GM12892 (cell line): ENCODE data around the gene LOXHD1.

Source experiments
- DNase-seq: peaks from one replicate; pipeline ENCODE4 v3.0.0; 2011; ENCODE audit not compliant: insufficient read length
- FAIRE-seq: peaks from 2 replicates; lab custom pipeline; 2011; peaks lifted over from hg19 to GRCh38; lab: Jason Lieb, UNC
- POLR2A ChIP-seq: IDR thresholded peaks from 2 replicates; pipeline ENCODE4 v1.6.1; 2011; ENCODE audit warnings: low read depth, low read length, control low read depth
- POLR2AphosphoS5 ChIP-seq: IDR thresholded peaks from 2 replicates; pipeline ENCODE4 v1.6.1; 2011; ENCODE audit warnings: low read depth, low read length, control low read depth
- TAF1 ChIP-seq: IDR thresholded peaks from 2 replicates; pipeline ENCODE4 v1.6.1; 2011; ENCODE audit warnings: low read depth, mild to moderate bottlenecking, control low read depth, low read length, borderline replicate concordance

The LOXHD1 gene

GRCh38 chr18:46622999-46623398, 34.0 kb downstream of the LOXHD1 start:
- TF ChIP-seq TAF1 (no peak), POLR2A (no peak), POLR2AphosphoS5 (no peak)
- DNase-seq = no peak
- FAIRE-seq = peak; percentile 44

DNA sequence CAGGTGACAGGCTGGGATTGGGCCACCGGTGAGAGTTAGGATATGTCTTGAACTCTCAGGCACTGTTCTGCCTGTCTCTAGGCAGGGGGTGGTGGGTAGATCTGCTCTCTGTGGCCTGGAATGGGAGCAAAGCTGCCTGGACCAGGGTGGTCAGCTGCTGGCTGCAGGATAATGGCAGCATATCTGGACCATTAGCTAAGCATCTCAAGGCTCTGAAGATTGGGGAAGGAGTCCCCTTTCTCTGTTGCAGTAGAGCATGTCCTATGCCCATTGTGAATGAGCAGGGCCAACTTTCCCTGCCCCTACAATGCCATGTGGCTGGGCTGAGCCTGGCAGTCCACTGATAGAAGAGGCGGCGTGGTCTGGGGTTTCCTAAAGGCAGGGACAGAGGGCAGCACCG, 34.6 kb downstream of the LOXHD1 start:
- DNase-seq (no peak), FAIRE-seq (no peak)
- TF ChIP-seq POLR2AphosphoS5 (no peak), TAF1 (no peak), POLR2A (no peak)

- no peak for TF ChIP-seq TAF1
- TF ChIP-seq POLR2AphosphoS5 = no peak
- TF ChIP-seq POLR2A = no peak
- no peak for FAIRE-seq
- no peak for DNase-seq
These were observed 35.1 kb downstream of the LOXHD1 start for GRCh38 chr18:46621871-46622270.

DNA sequence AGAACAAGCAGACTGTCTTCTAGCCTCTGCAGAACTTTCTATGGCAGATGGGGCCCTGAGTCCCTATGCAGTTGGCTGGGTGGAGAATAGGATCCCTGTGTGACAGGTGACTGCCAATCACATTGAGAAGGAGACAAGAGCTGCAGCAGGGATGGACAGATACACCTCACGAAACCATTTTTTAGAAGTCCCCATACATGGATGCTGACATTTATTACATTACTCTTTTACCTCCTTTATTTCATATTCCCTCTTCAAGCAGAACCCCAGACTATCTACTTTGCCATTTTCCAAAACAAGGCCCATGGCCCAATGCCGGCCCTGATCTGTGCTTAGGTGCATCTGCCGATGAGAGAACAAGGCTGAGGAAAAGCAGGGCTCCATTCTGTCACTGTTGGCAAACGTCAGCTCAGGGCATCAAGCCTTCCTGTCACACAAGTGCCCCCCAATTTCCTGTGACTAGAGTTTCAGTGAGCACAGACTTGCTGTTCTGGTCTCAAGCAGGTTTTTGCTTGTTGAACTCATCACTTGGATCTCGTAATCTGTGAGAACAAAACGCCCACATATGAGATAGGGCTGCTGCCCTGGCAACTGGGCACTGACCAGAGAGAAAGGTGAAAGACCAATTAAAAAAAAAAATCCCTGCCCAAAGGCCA, 35.8 kb downstream of the LOXHD1 start:
- no peak for TF ChIP-seq POLR2A
- TF ChIP-seq POLR2AphosphoS5 = no peak
- no peak for TF ChIP-seq TAF1
- FAIRE-seq (no peak), DNase-seq (no peak)

DNA sequence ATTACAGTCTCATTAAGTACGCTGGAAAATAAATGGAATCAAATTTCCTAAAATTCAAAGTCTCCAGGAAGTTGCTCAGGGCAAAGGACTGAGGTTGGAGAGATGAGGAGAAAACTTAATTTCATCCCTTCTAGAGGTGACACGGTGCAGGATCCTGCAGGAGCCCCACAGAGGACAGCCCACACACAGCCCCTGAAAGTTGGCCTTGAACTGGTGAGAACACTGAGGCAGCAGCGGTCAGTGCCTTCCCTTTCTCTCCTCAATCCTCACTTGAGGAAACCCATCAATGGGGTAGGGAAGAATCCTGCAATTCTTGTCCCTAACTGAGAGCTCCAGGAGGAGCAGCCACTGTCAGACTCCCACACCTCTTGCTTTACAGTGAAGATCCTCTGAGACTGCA, 37.5 kb downstream of the LOXHD1 start:
- TF ChIP-seq POLR2A = no peak
- TF ChIP-seq TAF1 = no peak
- no peak for TF ChIP-seq POLR2AphosphoS5
- DNase-seq (no peak), FAIRE-seq (no peak)

DNA sequence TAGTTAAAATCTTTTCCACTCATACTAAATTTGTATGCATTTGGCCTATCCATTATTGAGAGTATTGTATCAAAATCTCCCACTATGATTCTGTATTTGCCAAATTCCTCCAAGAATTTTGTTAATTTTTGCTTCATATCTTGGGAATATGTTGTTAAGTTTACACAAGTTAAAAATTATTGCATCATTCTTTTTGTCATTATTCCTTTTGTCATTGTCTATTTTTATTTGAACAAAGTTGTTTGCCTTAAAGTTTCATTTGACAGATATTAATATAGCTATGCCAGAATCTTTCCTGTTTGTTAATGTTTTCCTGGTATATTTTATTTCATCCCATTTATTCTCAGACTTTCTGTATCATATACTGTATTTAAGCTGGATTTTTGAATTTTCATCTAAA, 41.3 kb downstream of the LOXHD1 start:
- FAIRE-seq = no peak
- no peak for TF ChIP-seq POLR2AphosphoS5
- TF ChIP-seq POLR2A = no peak
- TF ChIP-seq TAF1 = no peak
- no peak for DNase-seq

DNA sequence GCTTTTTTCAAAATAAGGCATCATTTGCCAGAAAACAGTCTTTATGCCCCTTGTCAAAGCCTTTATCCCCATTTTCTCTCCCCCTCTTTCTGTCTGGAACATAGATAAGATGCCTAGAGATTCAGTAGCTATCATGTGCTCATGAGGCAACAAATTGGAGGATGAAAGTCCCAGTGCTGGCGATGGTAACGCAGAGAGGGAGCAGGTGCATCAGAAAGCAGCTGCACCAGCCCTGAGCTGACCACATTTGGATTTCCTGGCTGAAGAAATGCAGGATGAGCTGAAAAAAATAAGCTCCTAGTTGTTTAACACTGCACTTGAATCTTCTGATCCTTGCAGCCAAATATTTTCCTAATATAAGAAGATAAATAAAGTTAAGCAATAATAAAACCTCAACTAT, 48.0 kb downstream of the LOXHD1 start:
- FAIRE-seq (no peak), DNase-seq (no peak)
- no peak for TF ChIP-seq POLR2A
- TF ChIP-seq POLR2AphosphoS5 = no peak
- TF ChIP-seq TAF1 = no peak

DNA sequence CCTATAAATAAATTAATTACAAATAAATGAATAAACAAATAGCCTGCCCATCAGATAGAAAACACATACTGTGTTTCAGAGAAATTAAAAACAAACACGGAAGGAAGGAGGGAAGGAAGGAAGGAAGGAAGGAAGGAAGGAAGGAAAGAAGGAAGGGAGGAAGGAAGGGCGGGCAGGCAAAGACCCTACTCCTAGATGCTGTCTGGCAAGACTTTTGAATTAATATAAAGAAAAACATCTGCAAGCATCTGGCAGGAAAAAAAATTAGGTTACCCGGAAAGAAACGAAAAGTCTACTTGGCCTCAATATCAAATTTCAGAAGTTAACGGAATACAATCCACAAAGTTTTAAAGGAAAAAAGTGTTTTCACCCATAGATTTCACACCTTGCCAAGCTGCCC, 49.1 kb downstream of the LOXHD1 start:
- DNase-seq (no peak), FAIRE-seq (no peak)
- TF ChIP-seq TAF1 (no peak), POLR2A (no peak), POLR2AphosphoS5 (no peak)

GRCh38 chr18:46601141-46601805, 55.7 kb downstream of the LOXHD1 start:
- DNase-seq = no peak
- FAIRE-seq = no peak
- no peak for TF ChIP-seq TAF1
- TF ChIP-seq POLR2AphosphoS5 = no peak
- TF ChIP-seq POLR2A = no peak

DNA sequence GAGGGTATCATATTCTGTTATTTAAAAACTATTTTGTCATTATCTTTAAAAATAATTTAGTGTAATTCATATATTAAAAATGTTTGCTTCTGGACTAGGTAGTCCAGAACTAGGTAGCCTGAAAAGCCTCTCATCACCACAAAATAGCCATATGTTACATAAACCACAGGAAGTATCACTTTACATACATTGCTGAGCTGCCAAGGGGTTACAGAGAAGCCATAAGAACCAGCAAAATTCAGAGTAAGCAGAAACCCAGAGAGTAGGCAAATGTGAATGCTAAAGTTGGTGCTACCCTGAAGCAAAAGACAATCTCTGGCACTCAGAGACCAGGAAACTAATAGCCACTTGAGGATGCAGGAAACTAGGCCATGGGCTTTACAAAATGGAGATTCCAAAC, 60.9 kb downstream of the LOXHD1 start:
- no peak for FAIRE-seq
- no peak for DNase-seq
- TF ChIP-seq POLR2A (no peak), TAF1 (no peak), POLR2AphosphoS5 (no peak)

DNA sequence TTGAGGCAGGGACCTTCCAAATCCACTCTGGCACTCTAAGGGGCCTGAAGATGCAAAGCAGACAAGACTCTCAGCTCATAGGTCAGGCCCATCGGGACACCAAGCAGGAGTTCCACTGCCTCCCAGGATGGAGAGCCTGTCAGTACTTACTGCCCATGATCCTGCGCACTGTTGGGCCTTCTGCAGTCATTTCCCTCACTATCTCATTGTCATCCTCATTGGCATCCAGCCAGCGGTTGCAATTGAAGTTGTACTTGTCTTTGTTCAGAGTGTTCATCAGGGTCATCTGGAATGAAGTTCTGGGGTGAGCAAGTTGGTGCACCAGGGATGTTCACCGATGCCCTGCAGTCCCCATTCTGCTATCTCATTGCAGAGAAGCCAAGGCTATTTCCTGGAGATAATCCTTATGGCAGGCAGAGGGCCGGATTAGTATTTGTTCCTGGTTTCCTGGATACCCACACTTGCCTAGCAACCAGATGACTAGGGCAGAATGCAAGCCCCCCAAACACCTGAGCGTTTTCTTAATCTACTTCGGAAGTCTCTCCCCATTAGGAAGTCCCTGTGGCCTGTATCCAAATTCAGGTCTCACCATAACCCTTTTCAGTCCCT, 65.1 kb downstream of the LOXHD1 start:
- no peak for TF ChIP-seq POLR2AphosphoS5
- TF ChIP-seq POLR2A = no peak
- TF ChIP-seq TAF1 = no peak
- FAIRE-seq (no peak), DNase-seq (no peak)
